ENCODE measurements around the gene SNX7.

The SNX7 gene

GRCh38 chr1:98697781-98698180, 36.3 kb downstream of the SNX7 start:
- no peak for DNase-seq (ENCODE audit: low spot score)

- no peak for DNase-seq (ENCODE audit: low spot score)
Measured at GRCh38 chr1:98698625-98699024, 37.1 kb downstream of the SNX7 start.

GRCh38 chr1:98700228-98700627, 38.7 kb downstream of the SNX7 start:
- DNase-seq (ENCODE audit: low spot score): no peak

GRCh38 chr1:98702976-98703375, 41.5 kb downstream of the SNX7 start:
- no peak for DNase-seq (ENCODE audit: low spot score)

GRCh38 chr1:98704474-98704873, 43.0 kb downstream of the SNX7 start:
- no peak for DNase-seq (ENCODE audit: low spot score)

- DNase-seq (ENCODE audit: low spot score): no peak
Measured at GRCh38 chr1:98704971-98705370, 43.5 kb downstream of the SNX7 start.

GRCh38 chr1:98705591-98705990, 44.1 kb downstream of the SNX7 start:
- DNase-seq (ENCODE audit: low spot score): no peak

- DNase-seq (ENCODE audit: low spot score): no peak
Measured at GRCh38 chr1:98706173-98706843, 44.8 kb downstream of the SNX7 start.

GRCh38 chr1:98707556-98707955, 46.0 kb downstream of the SNX7 start:
- no peak for DNase-seq (ENCODE audit: low spot score)

GRCh38 chr1:98709906-98710305, 48.4 kb downstream of the SNX7 start:
- DNase-seq (ENCODE audit: low spot score): no peak

GRCh38 chr1:98723574-98723973, 62.1 kb downstream of the SNX7 start:
- no peak for DNase-seq (ENCODE audit: low spot score)

- DNase-seq (ENCODE audit: low spot score): no peak
Measured at GRCh38 chr1:98732985-98733781, 71.7 kb downstream of the SNX7 start.

GRCh38 chr1:98733782-98734112, 72.2 kb downstream of the SNX7 start:
- DNase-seq (ENCODE audit: low spot score): no peak

- DNase-seq (ENCODE audit: low spot score): no peak
Measured at GRCh38 chr1:98735756-98736155, 74.2 kb downstream of the SNX7 start.

- DNase-seq (ENCODE audit: low spot score): no peak
Measured at GRCh38 chr1:98737835-98738234, 76.3 kb downstream of the SNX7 start.

GRCh38 chr1:98739762-98740161, 78.2 kb downstream of the SNX7 start:
- DNase-seq (ENCODE audit: low spot score): no peak

GRCh38 chr1:98741164-98741563, 79.6 kb downstream of the SNX7 start:
- no peak for DNase-seq (ENCODE audit: low spot score)

GRCh38 chr1:98749152-98749756, 87.7 kb downstream of the SNX7 start:
- peak; percentile 2 for DNase-seq (ENCODE audit: low spot score)

GRCh38 chr1:98754176-98754575, 92.7 kb downstream of the SNX7 start:
- DNase-seq (ENCODE audit: low spot score): no peak

- no peak for DNase-seq (ENCODE audit: low spot score)
Measured at GRCh38 chr1:98761219-98761865, 99.8 kb downstream of the SNX7 start.

GRCh38 chr1:98763488-98764150, 102.1 kb downstream of the SNX7 start:
- no peak for DNase-seq (ENCODE audit: low spot score)

GRCh38 chr1:98764485-98764884, 103.0 kb downstream of the SNX7 start:
- no peak for DNase-seq (ENCODE audit: low spot score)

Data from COLO829 (cell line).